Liver (tissue), 9 donors: ENCODE results near the gene PKP1. TPM values are rescaled to one million over a fixed set of nuclear protein-coding genes. Genes with fewer than 3 reads are reported as not detected.
A peak's percentile ranks its signal among the peaks of the same experiment; 100 is the strongest.

ENCODE experiments used
- DNase-seq: peaks from one replicate; pipeline ENCODE4 v3.0.0-alpha.2; 2017; ENCODE audit warnings: low spot score
- H3K27ac ChIP-seq, 2 donors: one replicate each; pipeline ENCODE4 v1.7.0; 2013; ENCODE audit warnings: inconsistent platforms in 2 of 2, low read length in 2 of 2, control low read depth in 1 of 2, low read depth in 1 of 2, mild to moderate bottlenecking in 1 of 2
- H3K27me3 ChIP-seq, 4 donors: one replicate each; pipeline versions ENCODE4 v1.6.1 to v1.7.0; 2013; ENCODE audit warnings: low read length in 3 of 4, inconsistent platforms in 1 of 4, mild to moderate bottlenecking in 1 of 4, moderate library complexity in 1 of 4; ENCODE audit not compliant: control insufficient read depth in 4 of 4, insufficient read depth in 4 of 4
- H3K36me3 ChIP-seq, 4 donors: one replicate each; pipeline versions ENCODE4 v1.6.1 to v1.7.0; 2013; ENCODE audit warnings: low read length in 3 of 4, mild to moderate bottlenecking in 3 of 4, low read depth in 1 of 4, moderate library complexity in 1 of 4; ENCODE audit not compliant: control insufficient read depth in 4 of 4, insufficient read depth in 3 of 4
- H3K4me1 ChIP-seq, 4 donors: one replicate each; pipeline versions ENCODE4 v1.6.1 to v1.7.0; 2013; ENCODE audit warnings: low read length in 3 of 4, mild to moderate bottlenecking in 3 of 4, moderate library complexity in 1 of 4; ENCODE audit not compliant: control insufficient read depth in 4 of 4, insufficient read depth in 4 of 4
- H3K4me3 ChIP-seq, 3 donors: one replicate each; pipeline versions ENCODE4 v1.6.1 to v1.7.0; 2013; ENCODE audit warnings: low read length in 3 of 3, control low read depth in 1 of 3, low read depth in 1 of 3, mild to moderate bottlenecking in 1 of 3
- H3K9ac ChIP-seq, 2 donors: one replicate each; pipeline ENCODE4 v1.7.0; 2013; ENCODE audit warnings: low read length in 2 of 2, mild to moderate bottlenecking in 2 of 2, moderate library complexity in 2 of 2, control low read depth in 1 of 2, low read depth in 1 of 2
- H3K9me3 ChIP-seq, 4 donors: one replicate each; pipeline versions ENCODE4 v1.6.1 to v1.7.0; 2013; ENCODE audit warnings: low read length in 3 of 4; ENCODE audit not compliant: control insufficient read depth in 4 of 4
- ATF3 ChIP-seq: IDR thresholded peaks from 2 replicates; pipeline ENCODE4 v1.6.1; 2016; ENCODE audit warnings: antibody characterized with exemption
- EGR1 ChIP-seq, 2 donors: IDR thresholded peaks; 2 replicates each; pipeline ENCODE4 v1.6.1; 2016 to 2018; ENCODE audit warnings: antibody characterized with exemption in 2 of 2, low read depth in 2 of 2
- FOXA1 ChIP-seq: IDR thresholded peaks from 2 replicates; pipeline ENCODE4 v1.6.1; 2016; ENCODE audit warnings: antibody characterized with exemption
- FOXA2 ChIP-seq: IDR thresholded peaks from 2 replicates; pipeline ENCODE4 v1.6.1; 2016; ENCODE audit warnings: antibody characterized with exemption
- GABPA ChIP-seq, 2 donors: IDR thresholded peaks in 1 of 2; conservative IDR thresholded peaks in 1 of 2; 2 replicates each; pipeline ENCODE4 v1.6.1; 2016; ENCODE audit warnings: antibody characterized with exemption in 2 of 2, mild to moderate bottlenecking in 1 of 2, moderate library complexity in 1 of 2
- HNF4G ChIP-seq: IDR thresholded peaks from 2 replicates; pipeline ENCODE4 v1.6.1; 2016; ENCODE audit warnings: antibody characterized with exemption
- JUND ChIP-seq, 2 donors: IDR thresholded peaks; 2 replicates each; pipeline ENCODE4 v1.6.1; 2016; ENCODE audit warnings: antibody characterized with exemption in 2 of 2
- MAX ChIP-seq: IDR thresholded peaks from 2 replicates; pipeline ENCODE4 v1.6.1; 2016; ENCODE audit warnings: antibody characterized with exemption
- NR2F2 ChIP-seq: IDR thresholded peaks from 2 replicates; pipeline ENCODE4 v1.6.1; 2016; ENCODE audit warnings: antibody characterized with exemption
- RAD21 ChIP-seq, 2 donors: IDR thresholded peaks; 2 replicates each; pipeline ENCODE4 v1.6.1; 2016; ENCODE audit warnings: antibody characterized with exemption in 2 of 2, mild to moderate bottlenecking in 2 of 2
- SP1 ChIP-seq: IDR thresholded peaks from 2 replicates; pipeline ENCODE4 v1.6.1; 2018; ENCODE audit warnings: antibody characterized with exemption, mild to moderate bottlenecking
- TAF1 ChIP-seq: conservative IDR thresholded peaks from 2 replicates; pipeline ENCODE4 v1.6.1; 2016; ENCODE audit warnings: antibody characterized with exemption, mild to moderate bottlenecking
- YY1 ChIP-seq: IDR thresholded peaks from 2 replicates; pipeline ENCODE4 v1.6.1; 2016; ENCODE audit warnings: antibody characterized with exemption, mild to moderate bottlenecking
- ZBTB33 ChIP-seq: IDR thresholded peaks from 2 replicates; pipeline ENCODE4 v1.6.1; 2016; ENCODE audit warnings: antibody characterized with exemption
- WGBS: extraction: QIAGEN DNeasy Blood & Tissue Kit; methylation state at CpG from one replicate; pipeline ENCODE4 v1.1.7; 2013; 5-methylcytosine and 5-hydroxymethylcytosine counted together
- polyA plus RNA-seq, 2 donors: library from polyadenylated mRNA; stranded (reverse) in 1 of 2; unstranded in 1 of 2; fragments of 200-250 nt in 1 of 2; fragments of >200 nt in 1 of 2; fragmentation: Nextera tagmentation in 1 of 2; extraction: Ambion mirVana in 1 of 2; gene quantifications; one replicate each; pipeline versions ENCODE4 v1.2.1 to v1.2.3, GENCODE V29; 2013 to 2015
- total RNA-seq, 2 donors: library from RNA; depleted of rRNA; stranded (reverse); fragments of >200 nt; gene quantifications; one replicate each; pipeline ENCODE4 v1.2.3, GENCODE V29; 2014
- TF ChIP-seq, protein P1 (sequence below): fragments of 150-350 bp; IDR thresholded peaks from 2 replicates; pipeline ENCODE4 v1.5.1; 2017; ENCODE audit warnings: improper control_type of control experiment, low read depth, low read length; ENCODE audit not compliant: missing input control
- TF ChIP-seq, protein P2 (sequence below): IDR thresholded peaks from 2 replicates; pipeline ENCODE4 v1.6.1; 2016; ENCODE audit warnings: antibody characterized with exemption, mild to moderate bottlenecking
- donor health status: healthy.
- donor health status: healthy.
- donor health status: healthy.
- donor health status: healthy.
- donor health status: healthy.

PKP1 gene
- total and polyA plus RNA-seq, 4 donors, result 0.01 TPM; not detected in 3

DNA sequence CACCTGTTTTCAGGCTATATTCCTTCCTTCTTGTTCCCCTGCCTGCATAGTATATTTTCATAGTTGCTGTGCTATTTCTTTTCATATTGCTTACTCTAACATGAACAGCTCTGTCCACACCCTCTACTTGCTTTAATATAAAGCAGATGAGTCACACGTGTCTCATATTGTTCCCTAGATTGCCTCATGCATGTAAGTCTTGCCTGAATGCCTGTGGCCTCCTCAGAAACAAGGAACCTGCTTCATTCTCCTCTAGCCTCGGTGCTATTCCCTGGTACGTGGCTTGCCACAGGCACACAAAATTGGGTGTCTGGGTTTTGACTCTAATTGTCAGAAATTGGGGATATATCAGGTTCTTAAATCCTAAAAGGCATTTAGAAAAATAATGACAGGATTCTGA lies 16.5 kb upstream of the PKP1 start (continued):
- TF ChIP-seq ZBTB33, result no peak
- TF ChIP-seq EGR1 (IDR thresholded peaks at IDR 0.05; ENCODE audit: low read depth in 2 of 2), result no peak
- no peak for TF ChIP-seq FOXA1
- TF ChIP-seq SP1, result no peak
- no peak for TF ChIP-seq ATF3
- no peak for TF ChIP-seq MAX
- TF ChIP-seq GABPA (IDR thresholded peaks at IDR 0.05 in 1 of 2, conservative IDR thresholded peaks at IDR 0.05 in 1 of 2), result no peak

DNA sequence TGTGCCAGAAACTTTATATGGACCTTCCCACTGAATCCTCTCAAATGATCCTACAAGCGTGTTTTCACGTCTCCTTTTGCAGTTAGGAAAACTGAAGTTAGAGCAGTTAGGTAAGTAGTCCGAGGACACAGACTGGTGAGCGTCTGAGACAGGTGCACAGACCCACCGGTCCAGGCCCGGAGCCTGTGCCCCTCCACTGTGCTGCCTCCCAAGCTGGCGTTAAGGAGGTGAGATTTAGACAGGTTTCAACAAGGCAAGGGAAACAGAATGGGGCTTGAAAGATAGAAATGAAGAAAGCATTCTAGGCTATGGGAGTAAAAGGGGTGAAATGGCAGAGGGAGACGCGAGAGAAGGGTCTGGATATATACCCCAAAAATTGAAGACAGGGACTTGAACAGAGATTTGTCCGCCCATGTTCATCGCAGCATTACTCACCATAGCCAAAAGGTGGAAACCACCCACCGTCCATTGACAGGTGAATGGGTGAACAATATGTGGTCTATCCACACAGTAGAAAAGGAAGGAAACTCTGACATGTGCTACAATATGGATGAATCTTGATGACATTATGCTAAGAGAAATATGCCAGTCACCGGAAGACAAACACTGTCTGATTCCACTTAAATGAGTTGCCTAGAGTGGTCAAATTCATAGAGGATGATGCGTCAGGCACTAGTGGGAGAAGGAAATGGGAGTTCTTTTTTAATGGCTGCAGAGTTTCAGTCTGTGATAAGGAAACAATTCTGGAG lies 15.7 kb upstream of the PKP1 start:
- H3K27ac ChIP-seq, result no peak overlapping the region
- no peaks in the 10 kb centered on the region for H3K36me3 ChIP-seq
- H3K9me3 ChIP-seq, result no peaks in the 10 kb centered on the region
- WGBS, result 85% methylated on average over 14 of the region's 14 CpGs
- peaks cover 0 to 5% (median 0%) of the 10 kb centered on the region in 4 donors for H3K27me3 ChIP-seq
- no peak for DNase-seq
- TF ChIP-seq SP1, result no peak
- no peak for TF ChIP-seq YY1
- TF ChIP-seq HNF4G, result no peak
- TF ChIP-seq GABPA (IDR thresholded peaks at IDR 0.05 in 1 of 2, conservative IDR thresholded peaks at IDR 0.05 in 1 of 2), result no peak
- no peak for TF ChIP-seq ATF3
- no peak for TF ChIP-seq MAX
- no peak for TF ChIP-seq FOXA1
- no peak for TF ChIP-seq NR2F2
- no peaks in the 10 kb centered on the region for H3K4me1 ChIP-seq
- H3K9ac ChIP-seq, result no peak overlapping the region
- no peak overlapping the region for H3K4me3 ChIP-seq

DNA sequence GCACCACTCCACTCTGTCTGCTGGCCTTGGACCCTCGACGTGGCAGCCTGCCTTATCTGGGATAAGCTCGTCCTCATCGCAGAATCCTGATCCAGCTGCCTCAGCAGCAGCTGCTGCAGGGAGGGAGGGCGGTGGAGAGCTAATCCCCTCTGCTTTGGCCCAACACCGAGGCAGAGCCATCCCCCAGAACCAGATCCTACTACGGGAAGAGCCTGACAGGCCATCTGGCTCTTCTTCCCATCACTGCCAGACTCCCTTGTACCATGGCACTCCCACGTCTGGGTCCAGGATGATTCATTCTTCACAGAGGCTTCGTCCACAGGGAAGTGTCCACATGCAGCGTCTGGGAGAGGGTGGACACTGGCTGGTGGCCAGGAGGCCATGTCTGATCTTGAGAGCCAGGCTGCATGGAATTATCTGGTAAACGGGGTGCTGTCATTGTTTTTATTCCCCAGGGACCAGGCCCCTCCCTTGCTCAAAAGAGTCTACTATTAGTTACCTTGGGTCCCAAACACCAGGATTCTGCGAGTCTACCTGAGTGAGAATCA lies 14.6 kb upstream of the PKP1 start:
- 39% methylated on average over 12 of the region's 12 CpGs for WGBS
- Histone ChIP-seq H3K9me3 (no peaks in the 10 kb centered on the region), H3K4me3 (no peak overlapping the region), H3K27me3 (peaks cover 0 to 5% (median 0%) of the 10 kb centered on the region in 4 donors), H3K36me3 (no peaks in the 10 kb centered on the region), H3K27ac (no peak overlapping the region), H3K4me1 (no peaks in the 10 kb centered on the region), H3K9ac (no peak overlapping the region)
- peak; percentile 31 for DNase-seq
- TF ChIP-seq, protein P1, sequence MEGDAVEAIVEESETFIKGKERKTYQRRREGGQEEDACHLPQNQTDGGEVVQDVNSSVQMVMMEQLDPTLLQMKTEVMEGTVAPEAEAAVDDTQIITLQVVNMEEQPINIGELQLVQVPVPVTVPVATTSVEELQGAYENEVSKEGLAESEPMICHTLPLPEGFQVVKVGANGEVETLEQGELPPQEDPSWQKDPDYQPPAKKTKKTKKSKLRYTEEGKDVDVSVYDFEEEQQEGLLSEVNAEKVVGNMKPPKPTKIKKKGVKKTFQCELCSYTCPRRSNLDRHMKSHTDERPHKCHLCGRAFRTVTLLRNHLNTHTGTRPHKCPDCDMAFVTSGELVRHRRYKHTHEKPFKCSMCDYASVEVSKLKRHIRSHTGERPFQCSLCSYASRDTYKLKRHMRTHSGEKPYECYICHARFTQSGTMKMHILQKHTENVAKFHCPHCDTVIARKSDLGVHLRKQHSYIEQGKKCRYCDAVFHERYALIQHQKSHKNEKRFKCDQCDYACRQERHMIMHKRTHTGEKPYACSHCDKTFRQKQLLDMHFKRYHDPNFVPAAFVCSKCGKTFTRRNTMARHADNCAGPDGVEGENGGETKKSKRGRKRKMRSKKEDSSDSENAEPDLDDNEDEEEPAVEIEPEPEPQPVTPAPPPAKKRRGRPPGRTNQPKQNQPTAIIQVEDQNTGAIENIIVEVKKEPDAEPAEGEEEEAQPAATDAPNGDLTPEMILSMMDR, result no peak
- TF ChIP-seq FOXA1 (no peak), YY1 (no peak), RAD21 (IDR thresholded peaks at IDR 0.05) (no peak), GABPA (IDR thresholded peaks at IDR 0.05 in 1 of 2, conservative IDR thresholded peaks at IDR 0.05 in 1 of 2) (no peak), ATF3 (no peak), TAF1 (no peak), FOXA2 (no peak), JUND (IDR thresholded peaks at IDR 0.05) (no peak), ZBTB33 (no peak), MAX (no peak), SP1 (no peak), NR2F2 (no peak)
- TF ChIP-seq, protein P2, sequence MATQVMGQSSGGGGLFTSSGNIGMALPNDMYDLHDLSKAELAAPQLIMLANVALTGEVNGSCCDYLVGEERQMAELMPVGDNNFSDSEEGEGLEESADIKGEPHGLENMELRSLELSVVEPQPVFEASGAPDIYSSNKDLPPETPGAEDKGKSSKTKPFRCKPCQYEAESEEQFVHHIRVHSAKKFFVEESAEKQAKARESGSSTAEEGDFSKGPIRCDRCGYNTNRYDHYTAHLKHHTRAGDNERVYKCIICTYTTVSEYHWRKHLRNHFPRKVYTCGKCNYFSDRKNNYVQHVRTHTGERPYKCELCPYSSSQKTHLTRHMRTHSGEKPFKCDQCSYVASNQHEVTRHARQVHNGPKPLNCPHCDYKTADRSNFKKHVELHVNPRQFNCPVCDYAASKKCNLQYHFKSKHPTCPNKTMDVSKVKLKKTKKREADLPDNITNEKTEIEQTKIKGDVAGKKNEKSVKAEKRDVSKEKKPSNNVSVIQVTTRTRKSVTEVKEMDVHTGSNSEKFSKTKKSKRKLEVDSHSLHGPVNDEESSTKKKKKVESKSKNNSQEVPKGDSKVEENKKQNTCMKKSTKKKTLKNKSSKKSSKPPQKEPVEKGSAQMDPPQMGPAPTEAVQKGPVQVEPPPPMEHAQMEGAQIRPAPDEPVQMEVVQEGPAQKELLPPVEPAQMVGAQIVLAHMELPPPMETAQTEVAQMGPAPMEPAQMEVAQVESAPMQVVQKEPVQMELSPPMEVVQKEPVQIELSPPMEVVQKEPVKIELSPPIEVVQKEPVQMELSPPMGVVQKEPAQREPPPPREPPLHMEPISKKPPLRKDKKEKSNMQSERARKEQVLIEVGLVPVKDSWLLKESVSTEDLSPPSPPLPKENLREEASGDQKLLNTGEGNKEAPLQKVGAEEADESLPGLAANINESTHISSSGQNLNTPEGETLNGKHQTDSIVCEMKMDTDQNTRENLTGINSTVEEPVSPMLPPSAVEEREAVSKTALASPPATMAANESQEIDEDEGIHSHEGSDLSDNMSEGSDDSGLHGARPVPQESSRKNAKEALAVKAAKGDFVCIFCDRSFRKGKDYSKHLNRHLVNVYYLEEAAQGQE, result no peak
